Upper lobe of right lung (tissue), 1 donor: Measurements from ENCODE around the gene AIG1. TPM values are rescaled to one million over a fixed set of nuclear protein-coding genes. Genes with fewer than 3 reads are reported as not detected.

ENCODE experiments used
- ATAC-seq: fragments of 200-7000 bp; cut with Tn5 transposase; one replicate; pipeline ENCODE4 v1.9.1; 2020; ENCODE audit warnings: mild to moderate bottlenecking, moderate library complexity
- DNase-seq: peaks from one replicate; pipeline ENCODE4 v3.0.0-alpha.2; 2020
- H3K27ac ChIP-seq: fragments of 200-600 bp; one replicate; pipeline ENCODE4 v1.8.0; 2022
- H3K27me3 ChIP-seq: fragments of 200-600 bp; one replicate; pipeline ENCODE4 v1.8.0; 2022; ENCODE audit warnings: mild to moderate bottlenecking
- H3K36me3 ChIP-seq: fragments of 200-600 bp; one replicate; pipeline ENCODE4 v1.8.0; 2022
- H3K4me1 ChIP-seq: fragments of 200-600 bp; one replicate; pipeline ENCODE4 v1.8.0; 2022
- H3K4me3 ChIP-seq: fragments of 200-600 bp; one replicate; pipeline ENCODE4 v1.8.0; 2022; ENCODE audit warnings: mild to moderate bottlenecking
- H3K9me3 ChIP-seq: fragments of 200-600 bp; one replicate; pipeline ENCODE4 v1.8.0; 2022
- intact Hi-C: fragments of 100-400 bp; cut with DNase I; formaldehyde crosslinking; loops from one replicate; pipeline ENCODE4 v1.11.0; 2022
- total RNA-seq: library from RNA; stranded (reverse); fragmentation: NEBNext Ultra II Directional; extraction: Animal tissue kit (Norgen Biotek cat#: 25700); gene quantifications from one replicate; pipeline ENCODE4 v1.2.1, GENCODE V29; 2021
- TF ChIP-seq, protein P1 (sequence below): fragments of 200-600 bp; IDR thresholded peaks from one replicate; pipeline ENCODE4 v1.8.0; 2022; ENCODE audit warnings: antibody characterized with exemption
- donor health status: DM: no; HTN: yes; CAD: no; lungs with severe emphysema.

The AIG1 gene
- total RNA-seq, 1 donor from 2014 or later: 26.8 TPM

DNA sequence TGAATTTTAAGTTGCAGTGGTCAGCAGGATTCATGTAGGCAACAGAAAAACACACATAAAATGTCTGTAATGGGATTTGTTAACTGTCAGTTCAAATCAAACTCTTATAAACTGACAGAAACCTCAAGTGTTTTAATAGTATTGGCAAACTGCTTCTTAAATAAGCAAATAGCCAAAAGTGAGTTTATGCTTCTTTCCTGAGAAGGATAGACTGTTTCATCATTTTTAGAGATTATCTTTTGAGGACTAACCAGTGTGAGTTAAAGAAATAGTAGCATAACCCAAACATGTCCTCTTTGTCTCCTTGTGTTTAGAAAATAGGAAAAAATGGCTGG is 68.0 kb downstream of the AIG1 start:
- DNase-seq (no peak), ATAC-seq (no peak)
- Histone ChIP-seq H3K4me3 (no peak overlapping the region), H3K27me3 (no peaks in the 10 kb centered on the region), H3K9me3 (peaks cover 7% of the 10 kb centered on the region), H3K27ac (no peak overlapping the region), H3K36me3 (no peaks in the 10 kb centered on the region), H3K4me1 (no peaks in the 10 kb centered on the region)
- intact Hi-C loops: no loop called here
- TF ChIP-seq, protein P1, sequence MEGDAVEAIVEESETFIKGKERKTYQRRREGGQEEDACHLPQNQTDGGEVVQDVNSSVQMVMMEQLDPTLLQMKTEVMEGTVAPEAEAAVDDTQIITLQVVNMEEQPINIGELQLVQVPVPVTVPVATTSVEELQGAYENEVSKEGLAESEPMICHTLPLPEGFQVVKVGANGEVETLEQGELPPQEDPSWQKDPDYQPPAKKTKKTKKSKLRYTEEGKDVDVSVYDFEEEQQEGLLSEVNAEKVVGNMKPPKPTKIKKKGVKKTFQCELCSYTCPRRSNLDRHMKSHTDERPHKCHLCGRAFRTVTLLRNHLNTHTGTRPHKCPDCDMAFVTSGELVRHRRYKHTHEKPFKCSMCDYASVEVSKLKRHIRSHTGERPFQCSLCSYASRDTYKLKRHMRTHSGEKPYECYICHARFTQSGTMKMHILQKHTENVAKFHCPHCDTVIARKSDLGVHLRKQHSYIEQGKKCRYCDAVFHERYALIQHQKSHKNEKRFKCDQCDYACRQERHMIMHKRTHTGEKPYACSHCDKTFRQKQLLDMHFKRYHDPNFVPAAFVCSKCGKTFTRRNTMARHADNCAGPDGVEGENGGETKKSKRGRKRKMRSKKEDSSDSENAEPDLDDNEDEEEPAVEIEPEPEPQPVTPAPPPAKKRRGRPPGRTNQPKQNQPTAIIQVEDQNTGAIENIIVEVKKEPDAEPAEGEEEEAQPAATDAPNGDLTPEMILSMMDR: no peak

- TF ChIP-seq, protein P1: no peak
- Histone ChIP-seq H3K36me3 (no peaks in the 10 kb centered on the region), H3K27ac (no peak overlapping the region), H3K4me1 (no peaks in the 10 kb centered on the region), H3K4me3 (no peak overlapping the region), H3K27me3 (no peaks in the 10 kb centered on the region), H3K9me3 (peaks cover 7% of the 10 kb centered on the region)
- intact Hi-C loops: no loop called here
- DNase-seq (no peak), ATAC-seq (no peak)
Measured at GRCh38 chr6:143130928-143131327, 70.2 kb downstream of the AIG1 start.

DNA sequence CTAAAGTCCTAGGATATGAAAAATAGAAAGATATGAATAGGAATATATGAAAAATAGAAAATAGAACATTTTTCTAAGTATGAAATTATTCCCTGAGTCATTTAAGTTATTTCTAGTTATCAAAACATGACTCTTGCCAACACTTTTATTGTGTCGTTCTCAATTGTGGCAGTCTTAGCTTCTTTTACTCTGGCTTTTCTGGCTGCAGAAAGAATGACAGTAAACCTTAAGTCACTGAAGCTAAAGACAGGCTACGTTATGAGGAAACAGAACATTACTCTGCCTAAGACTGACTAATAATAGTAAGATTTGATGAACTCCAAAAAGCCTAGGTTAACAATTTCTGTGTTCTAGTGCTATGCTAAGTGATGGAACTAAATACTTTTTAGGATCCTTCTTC is 74.6 kb downstream of the AIG1 start:
- no peak overlapping the region for H3K4me3 ChIP-seq
- ATAC-seq (no peak), DNase-seq (no peak)
- no peaks in the 10 kb centered on the region for H3K36me3 ChIP-seq
- no peak overlapping the region for H3K27ac ChIP-seq
- intact Hi-C loops: no loop called here
- TF ChIP-seq, protein P1: no peak
- no peaks in the 10 kb centered on the region for H3K4me1 ChIP-seq
- no peaks in the 10 kb centered on the region for H3K27me3 ChIP-seq
- peaks cover 7% of the 10 kb centered on the region for H3K9me3 ChIP-seq

- Histone ChIP-seq H3K27me3 (no peaks in the 10 kb centered on the region), H3K36me3 (no peaks in the 10 kb centered on the region), H3K4me3 (no peak overlapping the region), H3K4me1 (no peaks in the 10 kb centered on the region), H3K9me3 (peaks cover 6% of the 10 kb centered on the region), H3K27ac (no peak overlapping the region)
- TF ChIP-seq, protein P1: no peak
- DNase-seq (no peak), ATAC-seq (no peak)
- intact Hi-C loops: no loop called here
Measured at GRCh38 chr6:143135797-143136561, 75.3 kb downstream of the AIG1 start.

DNA sequence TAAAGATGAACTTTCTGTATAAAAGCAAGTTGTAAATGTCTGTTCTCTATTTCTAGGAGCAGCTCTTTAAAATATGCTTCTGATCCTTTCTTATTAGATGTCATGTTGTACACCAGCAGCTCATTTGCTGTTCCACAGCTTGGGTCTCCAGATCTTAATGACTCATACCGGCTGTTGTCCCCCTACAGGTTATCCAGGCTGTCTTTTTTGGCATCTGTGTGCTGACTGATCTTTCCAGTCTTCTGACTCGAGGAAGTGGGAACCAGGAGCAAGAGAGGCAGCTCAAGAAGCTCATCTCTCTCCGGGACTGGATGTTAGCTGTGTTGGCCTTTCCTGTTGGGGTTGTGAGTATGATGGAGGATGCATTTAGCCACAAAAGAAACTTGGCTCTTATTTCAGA is 76.0 kb downstream of the AIG1 start:
- intact Hi-C loops: no loop called here
- Histone ChIP-seq H3K27ac (no peak overlapping the region), H3K27me3 (no peaks in the 10 kb centered on the region), H3K4me3 (no peak overlapping the region), H3K4me1 (no peaks in the 10 kb centered on the region), H3K36me3 (no peaks in the 10 kb centered on the region), H3K9me3 (no peaks in the 10 kb centered on the region)
- TF ChIP-seq, protein P1: no peak
- DNase-seq (no peak), ATAC-seq (no peak)
